GM12873 (cell line): ENCODE results near the gene FSD2.

Experiments
- TF ChIP-seq, protein P1 (sequence below): IDR thresholded peaks from 2 replicates; pipeline ENCODE4 v1.5.1; 2012; ENCODE audit warnings: low read depth, mild to moderate bottlenecking, moderate library complexity, low read length, control low read depth; ENCODE audit not compliant: insufficient read depth; ENCODE audit errors: missing control alignments

The FSD2 gene

GRCh38 chr15:82764117-82764490 lies 41.8 kb downstream of the FSD2 start:
- TF ChIP-seq, protein P1, sequence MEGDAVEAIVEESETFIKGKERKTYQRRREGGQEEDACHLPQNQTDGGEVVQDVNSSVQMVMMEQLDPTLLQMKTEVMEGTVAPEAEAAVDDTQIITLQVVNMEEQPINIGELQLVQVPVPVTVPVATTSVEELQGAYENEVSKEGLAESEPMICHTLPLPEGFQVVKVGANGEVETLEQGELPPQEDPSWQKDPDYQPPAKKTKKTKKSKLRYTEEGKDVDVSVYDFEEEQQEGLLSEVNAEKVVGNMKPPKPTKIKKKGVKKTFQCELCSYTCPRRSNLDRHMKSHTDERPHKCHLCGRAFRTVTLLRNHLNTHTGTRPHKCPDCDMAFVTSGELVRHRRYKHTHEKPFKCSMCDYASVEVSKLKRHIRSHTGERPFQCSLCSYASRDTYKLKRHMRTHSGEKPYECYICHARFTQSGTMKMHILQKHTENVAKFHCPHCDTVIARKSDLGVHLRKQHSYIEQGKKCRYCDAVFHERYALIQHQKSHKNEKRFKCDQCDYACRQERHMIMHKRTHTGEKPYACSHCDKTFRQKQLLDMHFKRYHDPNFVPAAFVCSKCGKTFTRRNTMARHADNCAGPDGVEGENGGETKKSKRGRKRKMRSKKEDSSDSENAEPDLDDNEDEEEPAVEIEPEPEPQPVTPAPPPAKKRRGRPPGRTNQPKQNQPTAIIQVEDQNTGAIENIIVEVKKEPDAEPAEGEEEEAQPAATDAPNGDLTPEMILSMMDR = no peak

- TF ChIP-seq, protein P1 = no peak
These were observed 42.3 kb downstream of the FSD2 start for GRCh38 chr15:82763361-82764116.

- TF ChIP-seq, protein P1 = no peak
These were observed 54.6 kb downstream of the FSD2 start for GRCh38 chr15:82751308-82751707.

- TF ChIP-seq, protein P1 = peak; percentile 10
These were observed 55.1 kb downstream of the FSD2 start for GRCh38 chr15:82750831-82751180.

DNA sequence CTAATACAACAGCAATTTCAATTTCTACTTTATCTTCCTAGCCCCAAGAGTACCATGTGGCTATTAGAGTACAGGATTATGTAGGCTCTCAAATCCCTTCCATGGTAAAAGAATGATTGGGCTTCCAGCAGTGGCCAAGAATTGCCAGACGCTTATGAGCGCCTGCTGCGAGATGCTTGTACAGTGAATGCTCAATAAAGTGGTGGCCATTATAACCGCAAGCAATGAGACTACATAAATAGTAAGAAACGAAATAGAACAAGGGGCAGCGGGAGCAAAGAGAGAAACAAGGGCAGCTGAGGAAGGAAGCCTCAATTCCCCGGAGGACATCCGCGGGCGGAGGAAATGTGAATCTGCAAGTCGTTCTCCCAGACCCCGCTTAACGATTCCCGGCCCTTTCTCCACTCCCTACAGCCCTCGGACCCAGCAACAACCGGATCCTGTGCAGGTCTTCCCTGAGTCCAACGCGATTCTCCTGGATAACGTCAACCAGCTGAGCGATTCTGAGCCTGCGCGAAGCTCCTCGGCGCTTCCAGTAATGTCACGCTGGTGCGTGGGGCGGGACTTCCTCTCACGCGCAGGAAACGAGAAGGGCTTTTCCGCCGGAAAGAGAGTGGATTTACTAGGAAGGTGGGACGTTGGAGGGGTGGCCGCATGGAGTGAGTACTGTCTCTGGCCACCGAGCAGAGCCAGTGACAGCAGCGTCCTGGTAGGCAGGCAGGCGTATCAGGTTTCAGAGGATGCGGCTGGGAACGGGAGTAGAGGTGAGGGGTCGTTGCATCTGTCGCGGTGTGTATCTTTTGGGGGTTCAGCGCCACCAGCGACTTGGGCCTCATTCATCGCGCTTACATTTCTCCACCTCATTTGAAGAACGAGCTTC lies 55.7 kb downstream of the FSD2 start:
- TF ChIP-seq, protein P1 = no peak

DNA sequence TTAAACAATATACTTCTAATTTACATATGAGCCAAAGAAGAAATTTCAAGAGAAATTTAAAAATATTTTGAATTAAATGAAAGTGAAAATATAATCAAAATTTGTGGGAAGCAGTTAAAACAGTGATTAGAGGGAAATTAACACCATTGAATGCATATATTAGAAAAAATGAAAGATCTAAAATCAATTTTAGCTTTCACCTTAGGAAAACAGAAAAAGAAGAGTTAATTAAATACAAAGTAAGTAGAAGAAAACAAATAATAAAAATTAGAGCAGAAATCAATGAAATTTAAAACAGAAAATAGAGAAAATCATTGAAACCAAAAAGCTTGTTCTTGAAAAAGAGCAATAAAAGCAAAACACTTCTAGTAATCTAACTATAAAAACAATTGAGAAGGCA lies 57.6 kb downstream of the FSD2 start:
- TF ChIP-seq, protein P1 = no peak

DNA sequence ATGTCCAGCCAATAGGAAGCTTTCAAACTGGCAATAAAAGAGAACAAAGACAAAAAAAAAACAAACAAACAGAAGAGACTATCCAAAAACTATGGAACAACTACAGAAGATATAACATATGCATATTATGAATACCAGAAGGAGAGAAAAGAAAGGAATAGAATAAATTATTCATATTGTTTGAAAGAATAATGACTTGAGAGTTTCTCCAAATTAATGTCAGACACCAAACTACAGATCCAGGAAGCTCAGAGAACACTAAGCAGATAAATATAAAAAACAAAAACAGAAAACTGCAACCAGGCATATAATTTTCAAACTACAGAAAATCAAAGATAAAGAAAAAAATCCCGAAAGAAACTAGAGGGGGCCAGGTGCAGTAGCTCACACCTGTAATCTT lies 62.1 kb downstream of the FSD2 start:
- TF ChIP-seq, protein P1 = no peak
